GM23248 (cell line): Measurements from ENCODE around the gene DISP2. TPM values are rescaled to one million over a fixed set of nuclear protein-coding genes. Genes with fewer than 3 reads are reported as not detected.

Source experiments
- DNase-seq: peaks from one replicate; pipeline ENCODE4 v3.0.0-alpha.2; 2015
- H2AFZ ChIP-seq: fragments of 200-600 bp; sonication (generic); 2 replicates; pipeline ENCODE4 v1.6.1; 2016; ENCODE audit warnings: antibody characterized with exemption
- H3F3A ChIP-seq: fragments of 200-600 bp; sonication (generic); 2 replicates; pipeline ENCODE4 v1.6.1; 2016; ENCODE audit warnings: mild to moderate bottlenecking, antibody characterized with exemption, mixed run types; ENCODE audit not compliant: insufficient read depth
- H3K27ac ChIP-seq: fragments of 200-600 bp; sonication (generic); 2 replicates; pipeline ENCODE4 v1.5.1; 2016; ENCODE audit warnings: mild to moderate bottlenecking
- H3K27me3 ChIP-seq: fragments of 200-600 bp; sonication (generic); replicated peaks from 2 replicates; pipeline ENCODE4 v1.6.1; 2016; ENCODE audit warnings: mild to moderate bottlenecking; ENCODE audit not compliant: insufficient read depth
- H3K36me3 ChIP-seq: fragments of 200-600 bp; sonication (generic); 2 replicates; pipeline ENCODE4 v1.6.1; 2016; ENCODE audit warnings: low read depth, mild to moderate bottlenecking
- H3K4me1 ChIP-seq: fragments of 200-600 bp; sonication (generic); 2 replicates; pipeline ENCODE4 v1.6.1; 2016; ENCODE audit warnings: mild to moderate bottlenecking; ENCODE audit not compliant: insufficient read depth
- H3K4me2 ChIP-seq: fragments of 200-600 bp; sonication (generic); one replicate; pipeline ENCODE4 v1.6.1; 2016; ENCODE audit warnings: mild to moderate bottlenecking; ENCODE audit not compliant: unreplicated experiment
- H3K4me3 ChIP-seq: fragments of 200-600 bp; sonication (generic); 2 replicates; pipeline ENCODE4 v1.5.1; 2016; ENCODE audit warnings: mild to moderate bottlenecking
- H3K79me2 ChIP-seq: fragments of 200-600 bp; sonication (generic); 2 replicates; pipeline ENCODE4 v1.6.1; 2016; ENCODE audit warnings: mild to moderate bottlenecking; ENCODE audit not compliant: insufficient read depth
- H3K9ac ChIP-seq: fragments of 200-600 bp; sonication (generic); 2 replicates; pipeline ENCODE4 v1.6.1; 2016; ENCODE audit warnings: mild to moderate bottlenecking
- H3K9me2 ChIP-seq: fragments of 200-600 bp; sonication (generic); 2 replicates; pipeline ENCODE4 v1.6.1; 2016; ENCODE audit warnings: mixed run types, mild to moderate bottlenecking, moderate library complexity; ENCODE audit not compliant: insufficient read depth
- H3K9me3 ChIP-seq: fragments of 200-600 bp; sonication (generic); one replicate; pipeline ENCODE4 v1.6.1; 2017; ENCODE audit warnings: low read depth
- H4K20me1 ChIP-seq: fragments of 200-600 bp; sonication (generic); 2 replicates; pipeline ENCODE4 v1.6.0; 2016; ENCODE audit not compliant: insufficient read depth
- EZH2 ChIP-seq: fragments of 200-600 bp; sonication (generic); IDR thresholded peaks from 2 replicates; pipeline ENCODE4 v1.6.1; 2018; ENCODE audit warnings: antibody characterized with exemption, mild to moderate bottlenecking; ENCODE audit not compliant: insufficient read depth, poor library complexity, severe bottlenecking
- EZH2phosphoT487 ChIP-seq: fragments of 200-600 bp; sonication (generic); IDR thresholded peaks from 2 replicates; pipeline ENCODE4 v1.6.1; 2018; ENCODE audit warnings: antibody characterized with exemption, moderate library complexity, mild to moderate bottlenecking, low read depth; ENCODE audit not compliant: insufficient read depth
- WGBS, 2 experiments: methylation state at CpG; one replicate each; pipeline ENCODE4 v1.1.6; 2015 to 2017; ENCODE audit warnings: low lambda C conversion rate in 2 of 2, low coverage in 1 of 2; ENCODE audit errors: missing lambda C conversion rate in 2 of 2; 5-methylcytosine and 5-hydroxymethylcytosine counted together
- in situ Hi-C: fragments of 300-500 bp; cut with MboI; formaldehyde crosslinking; loops from 2 replicates; pipeline ENCODE4 v1.15.0; 2020
- polyA plus RNA-seq: library from polyadenylated mRNA; unstranded; fragments of >200 nt; fragmentation: Nextera tagmentation; extraction: Ambion mirVana; gene quantifications from 2 replicates; pipeline ENCODE4 v1.2.1, GENCODE V29; 2016
- total RNA-seq: library from RNA; depleted of rRNA; stranded (reverse); fragments of >200 nt; shearing (Covaris generic); gene quantifications from 2 replicates; pipeline ENCODE4 v1.2.3, GENCODE V29; 2014

The DISP2 gene
- total and polyA plus RNA-seq, 2 experiments from 2014 or later, result 0.11 to 0.51 TPM

- Histone ChIP-seq H3K36me3 (no peaks in the 10 kb centered on the region), H3K9me2 (no peaks in the 10 kb centered on the region), H3K4me2 (peak overlapping the region; percentile 45), H4K20me1 (no peaks in the 10 kb centered on the region), H3F3A (peaks cover 8% of the 10 kb centered on the region; the same call in 1 of the 2 replicates), H3K27me3 (no peaks in the 10 kb centered on the region), H3K9ac (no peak overlapping the region), H3K4me1 (peaks cover 22% of the 10 kb centered on the region), H3K79me2 (peaks cover 25% of the 10 kb centered on the region), H3K27ac (no peak overlapping the region), H3K4me3 (peak overlapping the region; percentile 73), H2AFZ (no peak overlapping the region), H3K9me3 (no peaks in the 10 kb centered on the region)
- 34 to 38% methylated on average over 19 to 26 of the region's 26 CpGs for WGBS, 2 experiments
- TF ChIP-seq EZH2 (no peak), EZH2phosphoT487 (no peak)
- no peak for DNase-seq
- in situ Hi-C loops, result no loop called here
Observed at GRCh38 chr15:40322531-40323238, 35.3 kb upstream of the DISP2 start.

- Histone ChIP-seq H3K4me2 (peak within 1 kb of the TSS; percentile 74), H4K20me1 (no peaks in the 10 kb centered on the region), H3K9ac (peak within 1 kb of the TSS; percentile 65), H3K4me3 (peak within 1 kb of the TSS; percentile 76), H3K9me3 (no peaks in the 10 kb centered on the region), H3K27me3 (no peaks in the 10 kb centered on the region), H3F3A (peaks cover 12% of the 10 kb centered on the region; the same call in 1 of the 2 replicates), H3K79me2 (peaks cover 25% of the 10 kb centered on the region), H3K27ac (no peak within 1 kb of the TSS), H3K4me1 (peaks cover 30% of the 10 kb centered on the region), H2AFZ (peak within 1 kb of the TSS; percentile 67), H3K36me3 (no peaks in the 10 kb centered on the region), H3K9me2 (no peaks in the 10 kb centered on the region)
- TF ChIP-seq EZH2 (no peak), EZH2phosphoT487 (no peak)
- peak; percentile 90 for DNase-seq
- WGBS, 2 experiments, result 1% methylated on average over 51 to 59 of the region's 103 CpGs
- in situ Hi-C loops, result no loop called here
Observed at GRCh38 chr15:40323239-40323952, 34.6 kb upstream of the DISP2 start, which contains the start of gene INAFM2. TSS of gene INAFM2 (plus strand) at chr15:40323692. CDS start at chr15:40324056, 364 bp downstream.

GRCh38 chr15:40323953-40324937 is 33.8 kb upstream of the DISP2 start:
- Histone ChIP-seq H3K79me2 (peaks cover 25% of the 10 kb centered on the region), H3K9me2 (no peaks in the 10 kb centered on the region), H2AFZ (peak overlapping the region; percentile 51), H3K36me3 (no peaks in the 10 kb centered on the region), H3F3A (peaks cover 20% of the 10 kb centered on the region; the same call in 1 of the 2 replicates), H3K9me3 (no peaks in the 10 kb centered on the region), H3K4me2 (peak overlapping the region; percentile 74), H3K9ac (peak overlapping the region; percentile 65), H3K4me3 (peak overlapping the region; percentile 76), H3K27ac (no peak overlapping the region), H3K4me1 (peaks cover 38% of the 10 kb centered on the region), H4K20me1 (no peaks in the 10 kb centered on the region), H3K27me3 (no peaks in the 10 kb centered on the region)
- DNase-seq, result peak; percentile 56
- in situ Hi-C loops, result no loop called here
- WGBS, 2 experiments, result 3 to 5% methylated on average over 45 to 75 of the region's 101 CpGs
- no peak for TF ChIP-seq EZH2
- no peak for TF ChIP-seq EZH2phosphoT487

GRCh38 chr15:40325188-40325587 is 32.8 kb upstream of the DISP2 start:
- peak overlapping the region; percentile 65 for H3K9ac ChIP-seq
- H2AFZ ChIP-seq, result no peak overlapping the region
- no peaks in the 10 kb centered on the region for H3K27me3 ChIP-seq
- no peaks in the 10 kb centered on the region for H3K9me3 ChIP-seq
- H3K9me2 ChIP-seq, result no peaks in the 10 kb centered on the region
- H4K20me1 ChIP-seq, result no peaks in the 10 kb centered on the region
- peaks cover 25% of the 10 kb centered on the region for H3K79me2 ChIP-seq
- no peak for TF ChIP-seq EZH2
- no peak for TF ChIP-seq EZH2phosphoT487
- H3K36me3 ChIP-seq, result no peaks in the 10 kb centered on the region
- peaks cover 30% of the 10 kb centered on the region for H3F3A ChIP-seq
- peak; percentile 26 for DNase-seq
- H3K4me3 ChIP-seq, result peak overlapping the region; percentile 76
- H3K4me1 ChIP-seq, result peaks cover 45% of the 10 kb centered on the region
- H3K4me2 ChIP-seq, result peak overlapping the region; percentile 74
- in situ Hi-C loops, result no loop called here
- 89% methylated on average over 2 of the region's 2 CpGs for WGBS, 2 experiments
- H3K27ac ChIP-seq, result no peak overlapping the region
